Chondrocyte (in vitro differentiated cells): ENCODE results near the gene VGLL2. TPM values are rescaled to one million over a fixed set of nuclear protein-coding genes. Genes with fewer than 3 reads are reported as not detected.

Experiments used
- DNase-seq: peaks from one replicate; pipeline ENCODE4 v3.0.0; 2021; ENCODE audit warnings: mixed read lengths, low spot score
- H3K27ac Mint-ChIP-seq: one replicate; pipeline ENCODE4 v1.8.0; 2021; ENCODE audit warnings: mild to moderate bottlenecking, moderate library complexity, mixed read lengths; ENCODE audit not compliant: unreplicated experiment
- H3K27me3 Mint-ChIP-seq: 2 replicates; pipeline ENCODE4 v1.8.0; 2021; ENCODE audit warnings: low read depth, mixed read lengths
- H3K36me3 Mint-ChIP-seq: 2 replicates; pipeline ENCODE4 v1.8.0; 2021; ENCODE audit warnings: low read depth, mixed read lengths
- H3K4me1 Mint-ChIP-seq: 2 replicates; pipeline ENCODE4 v1.8.0; 2021; ENCODE audit warnings: low read depth, mild to moderate bottlenecking, mixed read lengths
- H3K4me3 Mint-ChIP-seq: one replicate; pipeline ENCODE4 v1.8.0; 2021; ENCODE audit warnings: mild to moderate bottlenecking, moderate library complexity, mixed read lengths; ENCODE audit not compliant: unreplicated experiment
- H3K9me3 Mint-ChIP-seq: 2 replicates; pipeline ENCODE4 v1.8.0; 2021; ENCODE audit warnings: low read depth, mixed read lengths
- total RNA-seq: library from RNA; stranded (reverse); gene quantifications from 3 replicates; pipeline ENCODE4 v1.2.1, GENCODE V29; 2021
- TF ChIP-seq, protein P1 (sequence below): fragments of 200-600 bp; sonication (generic); IDR thresholded peaks from 2 replicates; pipeline ENCODE4 v1.5.0; 2021; ENCODE audit warnings: antibody characterized with exemption, mild to moderate bottlenecking, moderate library complexity

Gene VGLL2
- total RNA-seq, 1 donor from 2014 or later = not detected

DNA sequence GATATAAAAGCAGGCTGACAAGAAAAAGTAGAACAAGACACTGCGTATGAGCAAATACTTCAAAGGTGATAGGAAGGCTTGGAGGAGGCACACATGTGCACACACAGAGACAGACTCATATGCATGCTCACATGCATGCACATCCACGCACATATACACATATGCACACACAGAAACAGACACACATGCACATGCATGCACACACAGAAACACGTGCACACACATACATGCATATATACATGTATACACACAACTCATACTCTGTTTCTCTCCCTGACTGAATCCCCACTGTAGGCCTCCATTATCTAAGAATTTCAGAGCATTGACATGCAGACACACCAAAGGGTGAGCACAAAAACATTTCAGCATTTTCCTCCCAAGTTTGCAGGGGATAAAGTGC lies 43.7 kb downstream of the VGLL2 start:
- TF ChIP-seq, protein P1, sequence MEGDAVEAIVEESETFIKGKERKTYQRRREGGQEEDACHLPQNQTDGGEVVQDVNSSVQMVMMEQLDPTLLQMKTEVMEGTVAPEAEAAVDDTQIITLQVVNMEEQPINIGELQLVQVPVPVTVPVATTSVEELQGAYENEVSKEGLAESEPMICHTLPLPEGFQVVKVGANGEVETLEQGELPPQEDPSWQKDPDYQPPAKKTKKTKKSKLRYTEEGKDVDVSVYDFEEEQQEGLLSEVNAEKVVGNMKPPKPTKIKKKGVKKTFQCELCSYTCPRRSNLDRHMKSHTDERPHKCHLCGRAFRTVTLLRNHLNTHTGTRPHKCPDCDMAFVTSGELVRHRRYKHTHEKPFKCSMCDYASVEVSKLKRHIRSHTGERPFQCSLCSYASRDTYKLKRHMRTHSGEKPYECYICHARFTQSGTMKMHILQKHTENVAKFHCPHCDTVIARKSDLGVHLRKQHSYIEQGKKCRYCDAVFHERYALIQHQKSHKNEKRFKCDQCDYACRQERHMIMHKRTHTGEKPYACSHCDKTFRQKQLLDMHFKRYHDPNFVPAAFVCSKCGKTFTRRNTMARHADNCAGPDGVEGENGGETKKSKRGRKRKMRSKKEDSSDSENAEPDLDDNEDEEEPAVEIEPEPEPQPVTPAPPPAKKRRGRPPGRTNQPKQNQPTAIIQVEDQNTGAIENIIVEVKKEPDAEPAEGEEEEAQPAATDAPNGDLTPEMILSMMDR = no peak
- no peak overlapping the region for H3K27ac Mint-ChIP-seq
- no peaks in the 10 kb centered on the region for H3K4me1 Mint-ChIP-seq
- no peak overlapping the region for H3K4me3 Mint-ChIP-seq
- no peak for DNase-seq
- no peaks in the 10 kb centered on the region for H3K36me3 Mint-ChIP-seq
- H3K9me3 Mint-ChIP-seq = no peaks in the 10 kb centered on the region
- H3K27me3 Mint-ChIP-seq = peaks cover 20% of the 10 kb centered on the region

DNA sequence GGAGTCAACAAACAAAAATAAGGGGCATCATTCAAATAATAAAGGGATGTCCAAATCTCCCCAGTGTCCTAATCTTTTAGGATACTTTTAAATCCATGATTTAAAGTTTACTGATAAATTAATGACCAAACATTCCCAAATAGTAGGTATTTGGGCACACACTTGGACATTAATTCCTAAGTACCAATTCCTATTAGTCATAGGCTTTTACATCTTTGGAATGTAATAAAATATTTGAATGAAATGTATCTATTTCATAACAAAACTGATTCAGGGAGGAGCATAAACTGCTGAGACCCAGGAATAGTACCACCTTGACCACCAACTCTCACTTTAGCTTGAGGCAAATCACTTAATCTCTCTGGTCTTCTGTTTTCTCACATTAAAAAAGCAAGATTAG lies 44.3 kb downstream of the VGLL2 start:
- H3K4me3 Mint-ChIP-seq = no peak overlapping the region
- peaks cover 20% of the 10 kb centered on the region for H3K27me3 Mint-ChIP-seq
- H3K4me1 Mint-ChIP-seq = no peaks in the 10 kb centered on the region
- no peak for DNase-seq
- H3K36me3 Mint-ChIP-seq = no peaks in the 10 kb centered on the region
- no peaks in the 10 kb centered on the region for H3K9me3 Mint-ChIP-seq
- H3K27ac Mint-ChIP-seq = no peak overlapping the region
- TF ChIP-seq, protein P1 = no peak

DNA sequence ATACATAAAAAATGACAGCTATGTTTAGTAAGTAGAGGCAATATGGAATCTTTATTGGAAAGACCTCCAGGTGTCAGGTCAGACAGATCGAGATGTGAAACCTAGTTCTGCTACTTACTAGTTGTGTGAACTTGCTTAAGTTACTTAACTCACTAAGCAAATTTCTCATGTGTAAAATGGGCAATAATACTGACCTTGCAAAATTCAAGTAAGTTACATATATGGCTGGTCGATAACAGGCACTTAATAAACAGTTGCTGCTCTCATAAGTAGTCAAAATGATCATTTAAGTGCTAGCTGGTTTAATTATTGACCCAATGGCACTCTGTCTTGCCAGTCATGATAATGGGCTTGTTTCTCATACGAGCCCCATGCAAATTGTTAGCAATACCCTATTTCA lies 46.0 kb downstream of the VGLL2 start:
- DNase-seq = no peak
- H3K4me1 Mint-ChIP-seq = no peaks in the 10 kb centered on the region
- H3K36me3 Mint-ChIP-seq = no peaks in the 10 kb centered on the region
- H3K4me3 Mint-ChIP-seq = no peak overlapping the region
- peaks cover 21% of the 10 kb centered on the region for H3K27me3 Mint-ChIP-seq
- H3K9me3 Mint-ChIP-seq = no peaks in the 10 kb centered on the region
- TF ChIP-seq, protein P1 = no peak
- no peak overlapping the region for H3K27ac Mint-ChIP-seq

DNA sequence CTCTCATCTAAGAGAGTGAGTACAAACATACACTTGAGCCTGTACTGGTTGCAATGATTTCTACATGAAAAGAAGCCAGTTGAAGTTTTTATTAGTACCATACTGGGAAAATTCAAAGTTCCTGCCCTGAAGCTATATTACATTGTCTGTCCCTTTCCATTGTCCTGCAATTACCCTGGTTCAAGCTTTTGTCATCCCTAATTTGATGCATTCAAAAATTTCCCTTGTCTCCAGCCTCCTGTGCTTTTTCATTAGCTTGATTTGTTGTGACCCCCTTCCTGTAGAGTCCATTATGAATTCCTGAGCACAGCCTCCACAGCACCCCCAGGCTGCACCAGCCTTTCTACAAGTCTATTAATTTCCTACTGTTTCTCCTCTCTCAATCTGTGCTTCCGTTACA lies 46.4 kb downstream of the VGLL2 start:
- Mint-ChIP-seq H3K4me3 (no peak overlapping the region), H3K36me3 (no peaks in the 10 kb centered on the region), H3K27ac (no peak overlapping the region), H3K9me3 (no peaks in the 10 kb centered on the region), H3K4me1 (no peaks in the 10 kb centered on the region), H3K27me3 (peaks cover 24% of the 10 kb centered on the region)
- TF ChIP-seq, protein P1 = no peak
- DNase-seq = no peak

DNA sequence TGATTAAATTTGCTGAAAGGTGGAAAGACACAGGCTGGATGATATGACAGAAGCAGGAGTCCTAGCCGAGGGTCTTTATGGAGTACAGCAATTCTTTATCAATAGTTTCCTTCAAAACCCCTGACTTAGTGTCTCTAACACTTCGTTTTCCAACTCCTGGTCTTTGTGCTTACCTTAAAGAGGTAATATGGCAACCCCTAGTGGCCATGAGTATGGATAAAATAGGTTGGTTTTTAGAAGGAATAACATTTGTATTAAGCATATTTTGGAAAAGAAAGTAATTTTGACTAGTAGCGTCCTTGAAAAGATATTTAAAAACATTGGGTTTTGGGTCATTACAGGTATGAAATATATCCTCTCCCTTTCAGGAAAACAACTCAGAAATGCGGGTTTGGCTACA lies 51.9 kb downstream of the VGLL2 start:
- no peak for DNase-seq
- H3K27me3 Mint-ChIP-seq = peaks cover 21% of the 10 kb centered on the region
- H3K27ac Mint-ChIP-seq = no peak overlapping the region
- TF ChIP-seq, protein P1 = peak; percentile 70
- H3K4me1 Mint-ChIP-seq = no peaks in the 10 kb centered on the region
- no peak overlapping the region for H3K4me3 Mint-ChIP-seq
- no peaks in the 10 kb centered on the region for H3K9me3 Mint-ChIP-seq
- H3K36me3 Mint-ChIP-seq = no peaks in the 10 kb centered on the region

Other genes starting within 250 kb of the VGLL2 start
- not detected in 3 replicates for gene ROS1, start 160.4 kb downstream of the VGLL2 start, total RNA-seq
- gene DCBLD1, start 217.1 kb downstream of the VGLL2 start, total RNA-seq = 32.2 to 39.3 TPM (median 33.3 TPM) in 3 replicates